Mucosa of descending colon (tissue), 3 donors: ENCODE results near the gene SFXN4. TPM values are rescaled to one million over a fixed set of nuclear protein-coding genes. Genes with fewer than 3 reads are reported as not detected.
"Not testable (repeated sequence)": the region's sequence is repeated elsewhere in the genome, so short reads cannot be mapped to it uniquely, and the experiment has no call there.

Experiments used
- ATAC-seq: fragments of 200-7000 bp; cut with Tn5 transposase; one replicate; pipeline ENCODE4 v1.9.1; 2020; ENCODE audit warnings: mild to moderate bottlenecking, moderate library complexity
- DNase-seq, 3 donors: peaks; one replicate each; pipeline ENCODE4 v3.0.0-alpha.2; 2020
- H3K36me3 ChIP-seq: fragments of 200-600 bp; one replicate; pipeline ENCODE4 v1.8.0; 2021; ENCODE audit warnings: low read depth, mild to moderate bottlenecking
- H3K4me1 ChIP-seq: fragments of 200-600 bp; one replicate; pipeline ENCODE4 v1.8.0; 2021; ENCODE audit warnings: low read depth, mild to moderate bottlenecking
- H3K4me3 ChIP-seq: fragments of 200-600 bp; one replicate; pipeline ENCODE4 v1.8.0; 2021; ENCODE audit warnings: mild to moderate bottlenecking
- H3K9me3 ChIP-seq: fragments of 200-600 bp; one replicate; pipeline ENCODE4 v1.8.0; 2021; ENCODE audit warnings: mild to moderate bottlenecking
- intact Hi-C, 2 donors: fragments of 100-400 bp; cut with DNase I in 1 of 2; cut with micrococcal nuclease in 1 of 2; formaldehyde crosslinking; loops; one replicate each; pipeline versions ENCODE4 v1.11.0 to v1.11.1; 2022; cut with DNase I, micrococcal nuclease
- total RNA-seq, 3 donors: library from RNA; stranded (reverse); fragmentation: NEBNext Ultra II Directional in 2 of 3; extraction: Animal tissue kit (Norgen Biotek cat#: 25700) in 2 of 3; gene quantifications; one replicate each; pipeline versions ENCODE4 v1.2.1 to v1.2.4, GENCODE V29; 2021 to 2023
- TF ChIP-seq, protein P1 (sequence below): fragments of 200-600 bp; IDR thresholded peaks from one replicate; pipeline ENCODE4 v1.8.0; 2022; ENCODE audit warnings: antibody characterized with exemption, mild to moderate bottlenecking
- donor health status: DM: no; HTN: no; CAD: no; lungs with moderate emphysema.
- donor health status: DM: no; HTN: no; CAD: no.
- donor health status: DM: no; HTN: yes; CAD: no.

Gene SFXN4
- total RNA-seq, 3 donors from 2014 or later, result 25.4 to 48.8 (median 34.6) TPM

DNA sequence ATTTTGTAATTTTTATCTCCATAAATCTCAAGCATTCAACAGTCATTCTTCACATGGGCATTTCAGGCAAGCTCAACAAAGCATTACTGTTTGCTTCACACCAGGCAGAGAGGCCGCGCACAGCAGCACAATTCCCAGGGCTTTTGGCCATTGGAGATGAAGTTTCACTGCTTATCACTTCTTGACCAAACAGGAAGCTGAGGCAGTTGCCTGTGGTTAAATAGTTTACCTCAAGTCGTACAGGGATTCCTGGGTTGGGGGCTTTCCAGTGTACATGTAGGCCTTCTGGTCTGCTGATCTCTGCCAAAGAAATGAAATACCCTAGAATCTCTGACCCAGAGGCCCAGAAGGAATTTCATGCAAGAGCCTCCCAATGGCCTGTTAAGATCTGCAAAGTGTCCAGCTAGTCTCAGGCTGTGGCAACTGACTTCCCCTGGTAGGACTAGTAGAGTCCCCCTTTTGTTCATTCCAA is 24.3 kb upstream of the SFXN4 start:
- DNase-seq, result no peak

DNA sequence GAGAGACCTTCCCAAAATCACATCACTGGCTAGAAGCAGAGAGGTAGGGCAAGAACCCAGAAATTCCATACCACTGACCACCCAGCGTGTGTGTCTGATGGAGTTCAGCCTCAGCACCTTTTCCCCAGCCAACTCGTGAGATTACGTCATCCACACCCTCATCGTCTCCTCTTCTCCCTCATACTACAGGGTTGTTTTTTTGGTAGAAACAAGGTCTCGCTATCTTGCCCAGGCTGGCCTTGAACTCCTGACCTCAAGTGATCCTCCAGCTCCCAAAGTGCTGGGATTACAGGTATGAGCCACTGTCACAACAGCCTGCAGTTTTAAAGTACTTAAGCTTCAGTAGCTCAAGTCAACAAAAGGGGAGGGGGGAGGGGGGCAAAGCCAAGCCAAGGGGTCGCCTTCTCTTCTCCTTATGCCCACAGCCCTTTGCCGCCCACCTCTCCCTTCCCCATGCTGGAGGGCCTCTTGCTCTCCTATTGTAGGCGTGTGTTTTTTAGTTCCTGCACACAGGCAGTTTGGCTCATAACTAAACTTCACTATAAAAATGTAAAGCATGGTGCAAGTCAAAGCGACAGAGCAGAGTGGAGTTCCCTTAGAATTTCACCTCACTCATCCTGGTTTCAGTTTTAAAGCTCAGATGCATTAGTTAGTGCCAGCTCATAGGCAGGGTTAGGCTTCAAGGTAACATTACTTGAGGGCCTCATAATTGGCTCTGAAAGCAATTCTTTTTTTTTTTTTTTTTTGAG is 18.3 kb upstream of the SFXN4 start:
- intact Hi-C loops, result no loop called here
- no peaks in the 10 kb centered on the region for H3K4me1 ChIP-seq
- ATAC-seq (no peak), DNase-seq (no peak)
- H3K9me3 ChIP-seq, result no peaks in the 10 kb centered on the region
- H3K36me3 ChIP-seq, result no peaks in the 10 kb centered on the region
- no peak overlapping the region for H3K4me3 ChIP-seq
- TF ChIP-seq, protein P1, sequence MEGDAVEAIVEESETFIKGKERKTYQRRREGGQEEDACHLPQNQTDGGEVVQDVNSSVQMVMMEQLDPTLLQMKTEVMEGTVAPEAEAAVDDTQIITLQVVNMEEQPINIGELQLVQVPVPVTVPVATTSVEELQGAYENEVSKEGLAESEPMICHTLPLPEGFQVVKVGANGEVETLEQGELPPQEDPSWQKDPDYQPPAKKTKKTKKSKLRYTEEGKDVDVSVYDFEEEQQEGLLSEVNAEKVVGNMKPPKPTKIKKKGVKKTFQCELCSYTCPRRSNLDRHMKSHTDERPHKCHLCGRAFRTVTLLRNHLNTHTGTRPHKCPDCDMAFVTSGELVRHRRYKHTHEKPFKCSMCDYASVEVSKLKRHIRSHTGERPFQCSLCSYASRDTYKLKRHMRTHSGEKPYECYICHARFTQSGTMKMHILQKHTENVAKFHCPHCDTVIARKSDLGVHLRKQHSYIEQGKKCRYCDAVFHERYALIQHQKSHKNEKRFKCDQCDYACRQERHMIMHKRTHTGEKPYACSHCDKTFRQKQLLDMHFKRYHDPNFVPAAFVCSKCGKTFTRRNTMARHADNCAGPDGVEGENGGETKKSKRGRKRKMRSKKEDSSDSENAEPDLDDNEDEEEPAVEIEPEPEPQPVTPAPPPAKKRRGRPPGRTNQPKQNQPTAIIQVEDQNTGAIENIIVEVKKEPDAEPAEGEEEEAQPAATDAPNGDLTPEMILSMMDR, result no peak

More for the DNA sequence above, 24.3 kb upstream of the SFXN4 start:
- Histone ChIP-seq H3K4me3 (no peak overlapping the region), H3K36me3 (no peaks in the 10 kb centered on the region), H3K9me3 (no peaks in the 10 kb centered on the region), H3K4me1 (no peaks in the 10 kb centered on the region)
- TF ChIP-seq, protein P1, result no peak
- ATAC-seq, result no peak
- intact Hi-C loops, result no loop called here

- H3K9me3 ChIP-seq, intact Hi-C loops, H3K4me1 ChIP-seq, H3K36me3 ChIP-seq, DNase-seq, ATAC-seq, H3K4me3 ChIP-seq: not testable (repeated sequence)
Observed at GRCh38 chr10:119180850-119181400, 15.4 kb upstream of the SFXN4 start.

DNA sequence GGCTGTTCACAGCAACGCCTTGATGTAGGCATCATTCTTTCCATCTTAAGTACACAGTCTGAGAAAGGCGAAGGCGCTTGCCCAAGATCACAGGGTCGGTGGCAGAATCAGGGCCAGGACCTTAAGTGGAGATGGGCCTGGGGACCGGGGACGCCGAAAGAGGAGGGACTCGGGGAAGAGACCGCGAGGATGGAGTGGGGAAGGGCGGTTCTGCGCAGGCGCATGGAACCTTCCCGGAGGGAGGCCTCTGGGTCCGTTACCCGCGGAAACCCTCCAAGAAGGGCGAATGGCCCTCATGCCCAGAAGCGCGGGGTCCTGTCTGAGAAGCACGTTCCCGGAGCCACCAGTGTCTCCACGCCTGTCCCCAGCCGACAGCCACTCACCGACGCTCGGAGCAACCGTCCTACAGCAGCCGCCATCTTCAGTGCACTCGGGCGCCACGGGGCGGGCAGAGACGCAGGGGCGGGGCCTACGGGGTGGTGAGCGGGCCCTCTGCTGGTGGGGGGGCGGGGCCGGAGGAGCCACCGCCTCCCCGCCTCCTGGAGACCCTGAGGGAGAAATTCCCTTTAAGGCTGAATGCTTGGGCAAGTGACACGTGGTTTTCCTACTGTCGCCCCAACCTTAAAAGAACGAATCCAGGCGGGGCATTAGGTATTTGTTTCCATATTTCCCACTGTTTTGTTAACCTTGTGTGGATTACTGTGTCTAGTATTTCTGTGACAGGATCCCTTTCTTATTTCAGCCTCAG is 13.0 kb upstream of the SFXN4 start, which contains the start of gene PRDX3:
Gene PRDX3 (minus strand): TSS at position 441 of the 748 bp plus-strand sequence. CDS start 22 bp downstream, at position 419.
- intact Hi-C loops, result no loop called here
- peak; percentile 95 for DNase-seq
- Histone ChIP-seq H3K9me3 (no peaks in the 10 kb centered on the region), H3K4me1 (peaks cover 7% of the 10 kb centered on the region), H3K36me3 (no peaks in the 10 kb centered on the region), H3K4me3 (peak within 1 kb of the TSS; percentile 75)
- TF ChIP-seq, protein P1, result peak; percentile 22
- peak; percentile 100 for ATAC-seq

DNA sequence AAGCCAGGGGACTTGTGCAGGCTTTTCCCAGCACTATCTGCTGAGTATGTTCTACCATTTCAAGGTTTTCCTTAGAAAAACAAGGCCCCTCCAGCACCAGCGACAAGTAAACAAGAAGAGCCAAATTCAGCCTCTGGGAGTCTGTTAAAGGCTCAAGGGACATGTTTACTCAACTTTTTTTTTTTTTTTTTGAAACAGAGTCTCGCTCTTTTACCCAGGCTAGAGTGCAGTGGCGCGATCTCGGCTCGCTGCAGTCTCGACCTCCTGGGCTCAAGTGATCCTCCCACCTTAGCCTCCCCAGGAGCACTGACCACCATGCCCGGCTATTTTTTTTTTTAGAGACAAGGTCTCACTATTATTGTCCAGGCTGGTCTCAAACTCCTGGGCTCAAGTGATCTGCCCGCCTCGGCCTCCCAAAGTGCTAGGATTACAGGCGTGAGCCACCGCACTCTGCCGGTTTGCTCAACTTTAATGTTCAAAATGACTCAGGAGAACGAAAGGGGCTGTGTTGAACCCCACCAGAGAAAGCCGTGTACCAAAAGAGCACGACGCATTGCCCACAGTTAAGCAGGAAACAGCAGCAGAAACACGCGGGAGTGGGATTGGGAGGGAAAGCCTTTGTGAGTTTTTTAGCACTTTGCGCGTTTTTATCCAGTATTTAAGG is 12.3 kb upstream of the SFXN4 start:
- Histone ChIP-seq H3K4me1 (peaks cover 7% of the 10 kb centered on the region), H3K36me3 (no peaks in the 10 kb centered on the region), H3K9me3 (no peaks in the 10 kb centered on the region), H3K4me3 (peak overlapping the region; percentile 75)
- intact Hi-C loops, result no loop called here
- DNase-seq (peak in 1 of 3 donors; percentile 50), ATAC-seq (peak; percentile 33)
- TF ChIP-seq, protein P1, result no peak
